Panc1 (cell line): ENCODE data around the gene C17orf50. TPM values are rescaled to one million over a fixed set of nuclear protein-coding genes. Genes with fewer than 3 reads are reported as not detected.

Source experiments
- ATAC-seq: fragments of 200-7000 bp; cut with Tn5 transposase; 2 replicates; pipeline ENCODE4 v1.9.1; 2020; ENCODE audit warnings: mild to moderate bottlenecking, moderate library complexity
- BruUV-seq: library from RNA; stranded (reverse); fragments of 400-500 nt; replicated peaks from 2 replicates; lab custom pipeline; 2021; lab: Mats Ljungman, UMichigan
- CTCF ChIA-PET: fragments of 300-600 bp; sonication (Branson Sonifier 250); formaldehyde crosslinking; loops from one replicate; lab custom pipeline; 2022; ENCODE audit warnings: antibody characterized with exemption; lab: Charles Lee
- POLR2A ChIA-PET: fragments of 300-600 bp; sonication (Branson Sonifier 250); formaldehyde crosslinking; loops from one replicate; lab custom pipeline; 2022; ENCODE audit warnings: antibody characterized with exemption; lab: Charles Lee
- DNase-seq: peaks from one replicate; pipeline ENCODE4 v3.0.0-alpha.2; 2010; ENCODE audit warnings: low read depth, low spot score
- H3K27ac ChIP-seq: 2 replicates; pipeline ENCODE4 v1.5.1; 2011; ENCODE audit warnings: mild to moderate bottlenecking, low read length, inconsistent platforms
- H3K27me3 ChIP-seq: fragments of 200-500 bp; sonication (Bioruptor generic); 2 replicates; pipeline ENCODE4 v1.6.0; 2014; ENCODE audit warnings: low read length, inconsistent platforms; ENCODE audit not compliant: control insufficient read depth, insufficient read depth
- H3K36me3 ChIP-seq: fragments of 200-500 bp; sonication (Bioruptor generic); 2 replicates; pipeline ENCODE4 v1.5.1; 2014; ENCODE audit warnings: inconsistent platforms, mild to moderate bottlenecking, low read length, moderate library complexity; ENCODE audit not compliant: control insufficient read depth, insufficient read depth
- H3K4me1 ChIP-seq: 2 replicates; pipeline ENCODE4 v1.5.1; 2011; ENCODE audit warnings: inconsistent platforms, mild to moderate bottlenecking, low read length, moderate library complexity; ENCODE audit not compliant: control insufficient read depth, insufficient read depth
- H3K4me3 ChIP-seq, 2 experiments: 2 replicates each; pipeline ENCODE4 v1.5.1; 2011 to 2012; ENCODE audit warnings: low read depth in 2 of 2, low read length in 2 of 2, mild to moderate bottlenecking in 2 of 2, inconsistent platforms in 1 of 2, moderate library complexity in 1 of 2
- H3K9me3 ChIP-seq: fragments of 200-500 bp; sonication (Bioruptor generic); 2 replicates; pipeline ENCODE4 v1.5.1; 2014; ENCODE audit warnings: low read depth, mild to moderate bottlenecking, inconsistent platforms, low read length, moderate library complexity; ENCODE audit not compliant: control insufficient read depth, insufficient read depth
- CTCF ChIP-seq: fragments of 450-650 bp; IDR thresholded peaks from 2 replicates; pipeline ENCODE4 v1.5.1; 2017; ENCODE audit warnings: mild to moderate bottlenecking
- POLR2AphosphoS5 ChIP-seq: IDR thresholded peaks from 2 replicates; pipeline ENCODE4 v1.6.1; 2012; ENCODE audit warnings: mild to moderate bottlenecking, low read depth, low read length, moderate library complexity
- SIN3A ChIP-seq: IDR thresholded peaks from 2 replicates; pipeline ENCODE4 v1.6.1; 2012; ENCODE audit warnings: low read depth, mild to moderate bottlenecking, low read length, moderate library complexity, borderline replicate concordance; ENCODE audit not compliant: insufficient read depth
- TCF7L2 ChIP-seq: IDR thresholded peaks from 2 replicates; pipeline ENCODE4 v1.6.1; 2011; ENCODE audit warnings: mild to moderate bottlenecking, low read depth, low read length, inconsistent platforms
- in situ Hi-C: cut with HindIII; loops from 2 replicates; pipeline ENCODE4 v1.10.0; 2016; ENCODE audit warnings: low sequenced_read_pairs, low pct_unique_long_range_greater_than_20kb
- intact Hi-C: fragments of 100-400 bp; cut with micrococcal nuclease; formaldehyde crosslinking; loops from one replicate; pipeline ENCODE4 v1.10.0; 2022; ENCODE audit not compliant: unreplicated experiment
- total RNA-seq: library from RNA; stranded (reverse); gene quantifications from one replicate; pipeline ENCODE4 v1.2.1, GENCODE V29; 2021; ENCODE audit not compliant: unreplicated experiment
- TF ChIP-seq, protein P1 (sequence below), 2 experiments: IDR thresholded peaks; 2 replicates each; pipeline ENCODE4 v1.6.1; 2011 to 2012; ENCODE audit warnings: low read depth in 2 of 2, control low read depth in 1 of 2, low read length in 1 of 2, mild to moderate bottlenecking in 1 of 2, moderate library complexity in 1 of 2; ENCODE audit not compliant: insufficient read depth in 1 of 2

Gene C17orf50
- total RNA-seq, 1 experiment from 2014 or later, result not detected

DNA sequence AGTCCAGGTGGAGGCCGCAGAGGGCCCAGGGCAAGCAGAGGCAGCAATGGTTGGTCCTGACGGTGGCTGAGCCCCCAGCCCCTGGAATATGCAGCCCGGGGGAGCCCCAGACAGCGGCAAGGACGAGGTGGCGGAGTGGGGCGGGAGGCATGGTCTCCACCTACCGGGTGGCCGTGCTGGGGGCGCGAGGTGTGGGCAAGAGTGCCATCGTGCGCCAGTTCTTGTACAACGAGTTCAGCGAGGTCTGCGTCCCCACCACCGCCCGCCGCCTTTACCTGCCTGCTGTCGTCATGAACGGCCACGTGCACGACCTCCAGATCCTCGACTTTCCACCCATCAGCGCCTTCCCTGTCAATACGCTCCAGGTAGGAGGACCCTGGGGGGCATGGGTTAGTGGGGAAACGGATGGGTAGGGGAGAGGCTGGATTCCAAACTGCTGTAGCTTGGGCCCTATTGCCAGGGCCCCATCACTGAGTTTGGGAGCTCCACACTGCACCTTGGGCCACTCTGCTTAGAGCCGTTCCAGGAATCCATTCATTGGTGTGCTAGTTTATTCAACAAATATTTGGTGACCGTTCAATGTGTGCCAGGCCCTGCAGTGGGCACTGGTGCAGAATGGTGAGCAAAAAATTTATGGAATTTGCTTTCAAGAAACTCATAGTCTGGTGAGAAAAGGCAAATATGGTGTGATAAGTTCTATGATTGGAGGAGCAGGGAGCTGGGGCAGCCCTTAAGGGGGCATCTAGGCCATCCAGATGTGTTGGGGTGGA, 25.5 kb upstream of the C17orf50 start:
- BruUV-seq, result no TSS peak
- Histone ChIP-seq H3K27ac (no peak overlapping the region), H3K9me3 (no peaks in the 10 kb centered on the region), H3K36me3 (no peaks in the 10 kb centered on the region), H3K27me3 (no peaks in the 10 kb centered on the region), H3K4me3 (no peak overlapping the region), H3K4me1 (peaks cover 7% of the 10 kb centered on the region; the same call in 1 of the 2 replicates)
- POLR2A ChIA-PET, result no interaction called here
- no peak for ATAC-seq
- TF ChIP-seq TCF7L2 (no peak), SIN3A (no peak), POLR2AphosphoS5 (no peak), CTCF (no peak)
- TF ChIP-seq, protein P1, sequence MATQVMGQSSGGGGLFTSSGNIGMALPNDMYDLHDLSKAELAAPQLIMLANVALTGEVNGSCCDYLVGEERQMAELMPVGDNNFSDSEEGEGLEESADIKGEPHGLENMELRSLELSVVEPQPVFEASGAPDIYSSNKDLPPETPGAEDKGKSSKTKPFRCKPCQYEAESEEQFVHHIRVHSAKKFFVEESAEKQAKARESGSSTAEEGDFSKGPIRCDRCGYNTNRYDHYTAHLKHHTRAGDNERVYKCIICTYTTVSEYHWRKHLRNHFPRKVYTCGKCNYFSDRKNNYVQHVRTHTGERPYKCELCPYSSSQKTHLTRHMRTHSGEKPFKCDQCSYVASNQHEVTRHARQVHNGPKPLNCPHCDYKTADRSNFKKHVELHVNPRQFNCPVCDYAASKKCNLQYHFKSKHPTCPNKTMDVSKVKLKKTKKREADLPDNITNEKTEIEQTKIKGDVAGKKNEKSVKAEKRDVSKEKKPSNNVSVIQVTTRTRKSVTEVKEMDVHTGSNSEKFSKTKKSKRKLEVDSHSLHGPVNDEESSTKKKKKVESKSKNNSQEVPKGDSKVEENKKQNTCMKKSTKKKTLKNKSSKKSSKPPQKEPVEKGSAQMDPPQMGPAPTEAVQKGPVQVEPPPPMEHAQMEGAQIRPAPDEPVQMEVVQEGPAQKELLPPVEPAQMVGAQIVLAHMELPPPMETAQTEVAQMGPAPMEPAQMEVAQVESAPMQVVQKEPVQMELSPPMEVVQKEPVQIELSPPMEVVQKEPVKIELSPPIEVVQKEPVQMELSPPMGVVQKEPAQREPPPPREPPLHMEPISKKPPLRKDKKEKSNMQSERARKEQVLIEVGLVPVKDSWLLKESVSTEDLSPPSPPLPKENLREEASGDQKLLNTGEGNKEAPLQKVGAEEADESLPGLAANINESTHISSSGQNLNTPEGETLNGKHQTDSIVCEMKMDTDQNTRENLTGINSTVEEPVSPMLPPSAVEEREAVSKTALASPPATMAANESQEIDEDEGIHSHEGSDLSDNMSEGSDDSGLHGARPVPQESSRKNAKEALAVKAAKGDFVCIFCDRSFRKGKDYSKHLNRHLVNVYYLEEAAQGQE (IDR thresholded peaks at IDR 0.05; ENCODE audit: insufficient read depth in 1 of 2, low read depth in 2 of 2, low read length in 1 of 2), result no peak
- CTCF ChIA-PET, result interaction anchor here (0.6 kb wide), 1 partner anchor 81 kb away, joined by 3 read pairs; no protein-coding TSS in a partner anchor
- in situ Hi-C loops, result no loop called here
- DNase-seq, result no peak
- intact Hi-C loops, result no loop called here

DNA sequence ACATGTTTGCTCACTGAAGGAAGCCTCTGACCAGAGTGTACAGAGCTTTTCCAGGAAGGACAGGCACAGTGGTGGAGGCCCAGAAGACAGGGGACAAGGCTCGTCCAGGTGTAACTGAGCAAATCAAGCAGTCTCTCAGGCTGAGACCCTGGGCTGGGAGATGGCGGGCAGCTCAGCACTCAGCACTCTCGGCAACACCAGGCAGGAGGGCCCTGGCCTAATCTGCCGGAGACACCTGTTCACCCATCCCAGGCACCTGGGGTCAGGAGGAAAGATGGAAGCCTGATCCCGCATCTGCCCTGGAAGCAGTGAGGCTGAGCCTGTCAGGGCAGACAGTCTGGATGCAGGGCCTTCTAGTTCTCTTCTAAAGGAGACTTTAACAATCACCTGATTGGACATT, 24.5 kb upstream of the C17orf50 start:
- Histone ChIP-seq H3K27me3 (no peaks in the 10 kb centered on the region), H3K36me3 (no peaks in the 10 kb centered on the region), H3K27ac (no peak overlapping the region), H3K4me3 (no peak overlapping the region), H3K4me1 (peaks cover 1% of the 10 kb centered on the region; the same call in 1 of the 2 replicates), H3K9me3 (no peaks in the 10 kb centered on the region)
- intact Hi-C loops (no loop called here), in situ Hi-C loops (no loop called here)
- TF ChIP-seq SIN3A, result no peak
- POLR2A ChIA-PET, result no interaction called here
- CTCF ChIA-PET, result interaction anchor here (0.6 kb wide), 1 partner anchor 82 kb away, joined by 3 read pairs; no protein-coding TSS in a partner anchor
- no peak for DNase-seq
- ATAC-seq, result no peak
- BruUV-seq, result no TSS peak
